SJCRH30 (cell line): ENCODE measurements around the gene ZBTB7B. TPM values are rescaled to one million over a fixed set of nuclear protein-coding genes. Genes with fewer than 3 reads are reported as not detected.
A peak's percentile ranks its signal among the peaks of the same experiment; 100 is the strongest.
"Not testable (repeated sequence)": the region's sequence is repeated elsewhere in the genome, so short reads cannot be mapped to it uniquely, and the experiment has no call there.

Experiments
- DNase-seq, 2 experiments: peaks; one replicate each; pipeline ENCODE4 v3.0.0-alpha.2; 2015 to 2020
- H3K27ac ChIP-seq: fragments of 250-450 bp; sonication (Bioruptor Pico); 2 replicates; pipeline ENCODE4 v1.5.1; 2020; ENCODE audit warnings: mild to moderate bottlenecking, moderate library complexity
- H3K27me3 ChIP-seq: fragments of 250-450 bp; sonication (Bioruptor Pico); 2 replicates; pipeline ENCODE4 v1.5.1; 2020; ENCODE audit warnings: mild to moderate bottlenecking, moderate library complexity
- H3K36me3 ChIP-seq: fragments of 250-450 bp; sonication (Bioruptor Pico); 2 replicates; pipeline ENCODE4 v1.5.1; 2020; ENCODE audit warnings: mild to moderate bottlenecking, moderate library complexity
- H3K4me1 ChIP-seq: fragments of 250-450 bp; sonication (Bioruptor Pico); 2 replicates; pipeline ENCODE4 v1.5.1; 2020; ENCODE audit warnings: mild to moderate bottlenecking, moderate library complexity
- H3K4me3 ChIP-seq: fragments of 250-450 bp; sonication (Bioruptor Pico); 2 replicates; pipeline ENCODE4 v1.5.1; 2020; ENCODE audit warnings: mild to moderate bottlenecking, moderate library complexity
- H3K9me3 ChIP-seq: fragments of 250-450 bp; sonication (Bioruptor Pico); replicated peaks from 2 replicates; pipeline ENCODE4 v1.5.1; 2020; ENCODE audit warnings: mild to moderate bottlenecking, moderate library complexity
- total RNA-seq: library from RNA; depleted of rRNA; stranded (reverse); fragments of >200 nt; shearing (Covaris generic); gene quantifications from 2 replicates; pipeline ENCODE4 v1.2.3, GENCODE V29; 2014

Gene ZBTB7B
- total RNA-seq, 1 experiment from 2014 or later, result 5.6 TPM

DNA sequence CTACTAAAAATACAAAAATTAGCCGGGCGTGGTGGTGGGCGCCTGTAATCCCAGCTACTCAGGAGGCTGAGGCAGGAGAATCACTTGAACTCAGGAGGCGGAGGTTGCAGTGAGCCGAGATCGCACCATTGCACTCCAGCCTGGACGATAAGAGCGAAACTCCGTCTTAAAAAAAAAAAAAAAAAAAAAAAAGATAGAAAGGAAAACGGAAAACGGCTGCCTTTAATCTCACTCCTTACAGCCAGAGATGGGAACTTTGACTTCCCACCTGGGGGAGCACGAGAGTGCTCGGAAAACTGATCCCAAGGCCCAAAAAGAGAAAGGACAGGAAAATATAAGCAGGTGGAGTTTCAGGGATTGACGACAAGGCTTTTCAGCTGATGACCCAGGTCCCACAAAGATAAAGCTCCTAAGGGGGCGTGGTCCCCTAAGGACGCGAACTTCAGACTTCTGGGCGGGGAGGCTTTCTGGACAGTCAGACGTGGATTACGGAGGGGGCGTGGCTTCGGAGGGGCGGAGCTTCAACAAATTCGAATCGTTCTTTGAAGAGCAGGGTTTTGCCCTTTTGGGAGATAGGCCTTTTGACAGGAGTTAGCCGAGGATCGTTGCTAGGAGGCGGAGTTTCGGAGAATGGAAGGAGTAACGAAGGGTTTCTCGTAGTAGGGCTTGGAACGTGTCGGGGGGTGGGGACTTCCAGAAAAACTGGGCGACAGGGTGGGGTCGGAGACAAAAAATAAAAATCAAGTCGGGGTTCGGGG, 29.1 kb upstream of the ZBTB7B start:
- peak; percentile 97 to 98 for DNase-seq
- H3K36me3 ChIP-seq, result peaks cover 10% of the 10 kb centered on the region; the same call in 1 of the 2 replicates

DNA sequence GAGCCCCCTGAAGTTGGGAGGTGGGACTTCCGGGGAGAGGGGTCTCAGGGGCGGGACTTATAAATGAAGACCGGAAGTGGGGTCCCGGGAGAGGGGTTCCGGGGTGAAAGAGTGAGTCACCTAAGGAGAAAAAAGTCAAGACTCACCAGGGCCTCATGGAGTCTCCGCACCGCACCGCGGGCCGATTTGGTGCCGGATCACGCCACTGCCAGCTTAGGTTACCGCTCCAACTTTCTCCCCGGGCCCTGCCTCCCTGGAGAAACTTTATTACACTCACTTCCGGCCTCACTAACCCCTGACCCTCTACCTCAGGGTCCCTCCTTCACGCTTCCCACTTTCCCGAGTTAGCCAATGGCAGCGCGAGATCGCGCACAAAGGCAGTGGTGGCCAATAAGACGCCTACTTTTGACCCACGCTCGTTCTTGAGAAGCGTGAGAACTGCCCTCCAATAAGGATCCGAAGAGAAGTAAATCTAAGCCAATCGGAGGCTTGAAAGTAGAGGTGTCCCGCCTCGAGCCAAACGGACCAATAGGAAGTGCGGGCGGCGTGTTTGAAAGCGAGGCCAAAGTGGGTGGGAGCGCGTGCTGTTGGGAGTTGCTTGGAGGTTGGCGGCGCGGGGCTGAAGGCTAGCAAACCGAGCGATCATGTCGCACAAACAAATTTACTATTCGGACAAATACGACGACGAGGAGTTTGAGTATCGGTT, 28.3 kb upstream of the ZBTB7B start, which contains the start of gene CKS1B:
Gene CKS1B, plus strand, starts transcription at position 580 of the 706 bp plus-strand sequence. Its CDS starts 65 bp downstream, at position 645.
- peak within 1 kb of the TSS; percentile 70 for H3K4me3 ChIP-seq
- H3K36me3 ChIP-seq, result peaks cover 12% of the 10 kb centered on the region; the same call in 1 of the 2 replicates
- H3K27ac ChIP-seq, result peak within 1 kb of the TSS; percentile 95
- DNase-seq, result peak; percentile 98 to 99
- no peaks in the 10 kb centered on the region for H3K9me3 ChIP-seq
- H3K27me3 ChIP-seq, result no peaks in the 10 kb centered on the region
- peaks cover 18% of the 10 kb centered on the region for H3K4me1 ChIP-seq

More for the DNA sequence above, 29.1 kb upstream of the ZBTB7B start:
- Histone ChIP-seq H3K4me3 (peak overlapping the region; percentile 70), H3K27ac (peak overlapping the region; percentile 95), H3K27me3 (no peaks in the 10 kb centered on the region), H3K9me3 (no peaks in the 10 kb centered on the region), H3K4me1 (peaks cover 25% of the 10 kb centered on the region)

DNA sequence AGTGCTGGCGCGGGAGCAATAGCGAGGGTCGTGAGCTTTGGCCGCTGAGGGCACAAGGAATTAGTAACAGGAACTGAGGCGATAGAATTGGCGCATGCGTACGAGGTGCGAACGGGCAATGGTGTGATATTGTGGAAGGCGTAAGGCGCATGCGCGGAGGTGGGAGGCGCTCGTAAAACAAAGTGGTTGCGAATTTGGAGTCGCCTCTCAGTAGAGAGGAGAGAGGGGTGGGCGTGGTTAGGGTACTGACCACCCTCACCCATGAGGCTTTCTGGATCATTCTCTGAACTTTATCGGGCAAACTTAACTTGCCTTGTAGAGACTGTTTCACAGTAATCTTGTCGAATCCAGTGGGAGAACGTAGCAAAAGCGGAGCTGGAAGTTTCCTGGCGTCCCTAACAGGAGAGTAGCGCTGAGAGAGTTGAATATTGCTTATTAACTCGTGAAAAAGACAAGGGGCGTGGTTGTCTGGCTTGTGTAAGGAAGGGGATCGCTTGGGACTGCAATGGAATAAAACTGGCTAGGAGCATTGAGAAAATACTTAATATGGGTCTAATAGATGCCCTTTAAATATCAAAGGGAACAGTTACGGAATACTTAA, 27.7 kb upstream of the ZBTB7B start:
- Histone ChIP-seq H3K27me3 (no peaks in the 10 kb centered on the region), H3K36me3 (peaks cover 19% of the 10 kb centered on the region), H3K9me3 (no peaks in the 10 kb centered on the region), H3K27ac (peak overlapping the region; percentile 95), H3K4me1 (peaks cover 16% of the 10 kb centered on the region), H3K4me3 (peak overlapping the region; percentile 70)
- peak; percentile 95 to 98 for DNase-seq

DNA sequence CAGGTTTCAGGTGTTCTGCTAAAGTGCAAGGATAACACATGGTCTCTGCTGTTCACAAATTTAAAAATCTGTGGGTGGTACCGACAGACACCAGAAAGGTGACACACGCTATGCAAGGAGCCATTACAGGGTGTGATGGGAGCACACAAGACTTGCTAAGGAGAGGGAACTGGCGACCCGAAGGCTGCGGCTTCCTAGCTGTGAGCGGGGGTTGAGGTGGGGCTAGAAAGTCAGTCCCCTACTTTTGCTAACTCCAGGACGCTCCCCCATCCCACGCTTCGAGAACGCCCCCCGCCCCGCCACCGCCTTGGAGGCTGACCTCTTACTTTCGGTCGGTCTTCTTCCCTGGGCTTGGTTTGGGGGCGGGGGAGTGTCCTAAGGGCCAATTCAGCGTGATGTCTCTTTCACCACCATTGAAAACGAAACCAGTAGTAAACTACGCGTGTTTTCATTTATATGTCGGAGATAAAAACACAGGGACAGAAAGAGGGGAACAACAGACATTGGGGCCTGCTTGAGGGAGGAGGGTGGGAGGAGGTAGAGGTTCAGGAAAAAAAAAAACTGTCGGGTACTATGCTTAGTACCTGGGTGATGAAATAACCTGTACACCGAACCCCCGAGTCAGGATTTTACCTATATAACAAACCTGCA, 27.1 kb upstream of the ZBTB7B start:
- peak in 1 of 2 experiments; percentile 28 for DNase-seq
- H3K27me3 ChIP-seq, result no peaks in the 10 kb centered on the region
- H3K36me3 ChIP-seq, result peaks cover 25% of the 10 kb centered on the region
- peaks cover 16% of the 10 kb centered on the region for H3K4me1 ChIP-seq
- peak overlapping the region; percentile 95 for H3K27ac ChIP-seq
- H3K4me3 ChIP-seq, result peak overlapping the region; percentile 70
- no peaks in the 10 kb centered on the region for H3K9me3 ChIP-seq

DNA sequence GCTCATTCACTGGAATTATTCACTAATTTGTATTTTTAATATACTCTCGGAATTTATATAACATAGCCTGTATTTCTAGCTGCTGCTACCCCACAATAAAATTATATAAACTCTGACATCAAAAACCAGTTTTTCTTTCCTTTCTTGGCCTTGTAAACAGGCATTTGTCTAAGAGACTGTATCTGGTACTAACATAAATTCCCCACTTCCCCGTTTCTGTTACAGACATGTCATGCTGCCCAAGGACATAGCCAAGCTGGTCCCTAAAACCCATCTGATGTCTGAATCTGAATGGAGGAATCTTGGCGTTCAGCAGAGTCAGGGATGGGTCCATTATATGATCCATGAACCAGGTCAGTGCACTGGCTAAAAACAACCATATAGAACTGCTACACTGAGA, 24.8 kb upstream of the ZBTB7B start:
- H3K9me3 ChIP-seq, H3K4me1 ChIP-seq, H3K27ac ChIP-seq, H3K27me3 ChIP-seq, DNase-seq, H3K4me3 ChIP-seq: not testable (repeated sequence)
- H3K36me3 ChIP-seq, result peaks cover 28% of the 10 kb centered on the region

DNA sequence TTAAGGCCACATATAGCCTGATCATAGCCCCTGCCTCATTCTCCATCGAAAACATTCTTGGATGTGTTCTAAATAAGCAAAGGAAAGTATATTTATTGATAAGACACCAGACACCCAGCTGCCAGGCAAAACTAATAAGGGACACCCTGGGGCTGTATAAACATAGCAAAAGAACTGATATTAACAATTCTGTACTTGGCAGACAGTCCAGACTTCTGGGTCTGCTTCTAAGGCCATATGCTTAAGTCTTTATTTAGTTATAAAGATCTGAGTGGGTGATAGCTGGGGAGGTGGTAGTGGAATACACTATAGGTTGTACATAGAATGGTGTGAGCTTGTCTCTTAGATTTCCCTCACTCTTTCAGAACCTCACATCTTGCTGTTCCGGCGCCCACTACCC, 24.2 kb upstream of the ZBTB7B start:
- no peaks in the 10 kb centered on the region for H3K4me1 ChIP-seq
- no peak overlapping the region for H3K27ac ChIP-seq
- no peak overlapping the region for H3K4me3 ChIP-seq
- H3K36me3 ChIP-seq, result peaks cover 28% of the 10 kb centered on the region
- no peak for DNase-seq
- H3K27me3 ChIP-seq, result no peaks in the 10 kb centered on the region
- H3K9me3 ChIP-seq, result no peaks in the 10 kb centered on the region

DNA sequence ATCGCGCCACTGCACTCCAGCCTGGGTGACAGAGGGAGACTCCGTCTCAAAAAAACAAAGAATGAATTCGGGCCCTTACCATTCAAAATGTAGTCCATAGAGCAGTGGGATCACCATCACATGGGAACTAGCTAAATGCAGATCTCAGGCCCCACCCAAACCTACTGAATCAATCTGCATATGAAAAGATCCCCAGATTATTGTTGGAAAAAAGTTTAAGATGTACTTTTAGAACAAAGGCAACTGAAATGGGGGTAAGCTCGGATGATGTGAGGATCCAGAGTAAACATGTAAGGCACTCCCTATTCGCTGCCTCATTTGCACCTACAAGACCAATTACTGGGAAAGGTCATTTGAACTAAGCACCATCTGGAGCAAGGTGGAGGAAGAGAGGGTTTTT, 20.3 kb upstream of the ZBTB7B start:
- peaks cover 30% of the 10 kb centered on the region for H3K36me3 ChIP-seq
- peak overlapping the region; percentile 28 for H3K27ac ChIP-seq
- no peaks in the 10 kb centered on the region for H3K27me3 ChIP-seq
- no peaks in the 10 kb centered on the region for H3K9me3 ChIP-seq
- H3K4me3 ChIP-seq, result peak overlapping the region; percentile 70
- no peak for DNase-seq
- no peaks in the 10 kb centered on the region for H3K4me1 ChIP-seq

DNA sequence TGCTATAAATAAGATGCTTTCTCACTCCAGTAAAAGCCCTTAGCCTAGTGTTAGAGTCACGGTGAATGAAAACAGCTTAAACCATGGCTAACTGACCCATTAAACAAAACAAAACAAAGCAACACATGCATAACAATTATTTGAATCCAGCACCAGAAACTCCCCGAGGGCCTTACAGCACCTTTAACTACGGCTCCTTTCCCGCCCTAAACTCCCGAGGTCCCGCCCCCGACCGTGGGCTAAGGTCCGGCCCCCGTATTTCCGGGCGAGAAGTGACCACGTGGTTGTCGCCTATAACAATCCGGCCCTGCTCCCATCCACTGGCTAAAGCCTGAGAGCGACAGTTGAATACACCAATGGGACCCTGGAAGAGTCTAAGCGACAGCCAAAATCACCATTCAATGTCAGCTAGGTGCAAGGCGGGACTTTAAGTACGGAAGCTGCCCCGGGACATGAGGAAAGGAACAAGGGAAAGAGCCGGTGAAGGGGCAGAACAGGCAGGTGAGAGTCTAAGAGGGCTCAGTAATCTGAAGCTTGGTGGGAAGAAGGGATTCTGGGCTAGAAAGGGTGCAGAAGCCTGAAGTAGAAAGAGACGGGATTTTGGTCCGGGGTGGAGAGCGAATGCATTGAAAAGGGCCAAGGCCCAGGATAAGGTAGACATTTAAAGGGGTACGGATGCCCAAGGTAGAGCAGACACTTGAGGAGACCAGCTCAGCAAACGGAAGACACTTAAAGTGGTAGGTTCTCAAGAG, 19.5 kb upstream of the ZBTB7B start, which contains the start of gene FLAD1:
Gene FLAD1, plus strand, starts transcription at position 448 of the 752 bp plus-strand sequence. CDS start 351 bp downstream, outside the sequence.
- DNase-seq, result peak; percentile 99
- Histone ChIP-seq H3K27me3 (no peaks in the 10 kb centered on the region), H3K36me3 (peaks cover 30% of the 10 kb centered on the region), H3K9me3 (no peaks in the 10 kb centered on the region), H3K27ac (peak within 1 kb of the TSS; percentile 31), H3K4me1 (no peaks in the 10 kb centered on the region), H3K4me3 (peak within 1 kb of the TSS; percentile 70)

DNA sequence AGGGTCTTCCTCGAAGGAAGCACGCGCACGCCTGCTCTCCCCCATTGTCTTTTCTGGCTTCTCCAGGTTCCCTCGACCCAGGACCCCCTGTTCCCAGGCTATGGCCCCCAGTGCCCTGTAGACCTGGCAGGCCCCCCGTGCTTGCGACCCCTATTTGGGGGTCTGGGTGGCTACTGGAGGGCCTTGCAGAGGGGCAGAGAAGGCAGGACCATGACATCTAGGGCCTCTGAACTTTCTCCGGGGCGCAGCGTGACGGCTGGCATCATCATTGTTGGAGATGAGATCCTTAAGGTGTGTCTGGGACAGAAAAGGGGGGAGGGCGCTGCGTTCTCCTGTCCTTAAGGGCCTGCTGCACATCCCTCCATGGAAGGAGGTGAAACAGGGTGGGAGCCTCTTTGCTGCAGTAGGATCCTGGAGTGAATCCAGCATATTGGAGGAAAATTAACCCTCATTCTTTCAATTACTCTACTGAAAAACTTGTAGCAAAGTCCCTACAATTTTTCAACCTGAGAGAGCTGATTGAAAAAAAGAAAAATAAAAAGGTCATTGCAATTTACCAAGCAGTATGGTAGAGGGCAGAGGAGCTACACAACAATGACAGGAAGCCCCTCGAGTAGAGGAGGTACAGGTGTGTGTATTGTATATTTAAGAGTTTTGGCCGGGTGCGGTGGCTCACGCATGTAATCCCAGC, 18.7 kb upstream of the ZBTB7B start:
- Histone ChIP-seq H3K27me3 (no peaks in the 10 kb centered on the region), H3K4me1 (no peaks in the 10 kb centered on the region), H3K9me3 (no peaks in the 10 kb centered on the region), H3K4me3 (peak overlapping the region; percentile 70), H3K27ac (peak overlapping the region; percentile 31), H3K36me3 (peaks cover 25% of the 10 kb centered on the region)
- no peak for DNase-seq

DNA sequence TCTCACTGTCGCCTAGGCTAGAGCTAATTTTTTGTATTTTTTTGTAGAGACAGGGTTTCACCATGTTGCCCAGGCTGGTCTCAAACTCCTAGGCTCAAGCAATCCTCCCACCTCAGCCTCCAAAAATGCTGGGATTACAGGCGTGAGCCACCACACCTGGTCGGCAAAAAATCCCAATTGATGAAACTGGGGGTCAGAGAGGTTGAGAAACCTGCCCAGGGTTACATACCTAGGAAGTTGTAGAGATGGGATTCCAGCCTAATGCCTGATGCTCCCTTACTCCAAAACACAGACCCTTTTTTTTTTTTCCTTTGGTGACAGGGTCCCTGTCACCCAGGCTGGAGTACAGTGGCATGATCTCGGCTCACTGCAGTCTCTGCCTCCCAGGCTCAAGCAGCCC, 15.9 kb upstream of the ZBTB7B start:
- H3K36me3 ChIP-seq, result peaks cover 12% of the 10 kb centered on the region; the same call in 1 of the 2 replicates
- not testable (repeated sequence) for H3K4me3 ChIP-seq, DNase-seq, H3K27me3 ChIP-seq, H3K9me3 ChIP-seq, H3K27ac ChIP-seq, H3K4me1 ChIP-seq

DNA sequence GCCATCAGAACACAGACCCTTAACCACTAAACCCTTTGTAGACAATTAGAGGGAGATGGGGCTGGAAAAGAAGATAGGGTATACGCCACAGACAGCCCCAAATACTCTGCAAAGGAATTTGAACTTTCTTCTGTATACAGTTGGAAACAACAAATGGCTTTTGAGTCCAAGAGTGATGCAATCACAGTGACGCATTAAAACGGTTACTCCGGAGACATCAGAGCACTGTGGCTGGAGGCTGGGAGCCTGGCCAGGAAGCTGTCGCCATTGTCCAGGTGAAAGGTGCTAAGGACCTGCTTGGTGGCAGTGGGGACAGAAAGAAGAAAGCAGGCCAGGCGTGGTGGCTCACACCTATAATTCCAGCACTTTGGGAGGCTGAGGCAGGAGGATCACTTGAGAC, 15.3 kb upstream of the ZBTB7B start:
- no peak overlapping the region for H3K27ac ChIP-seq
- no peaks in the 10 kb centered on the region for H3K27me3 ChIP-seq
- H3K9me3 ChIP-seq, result no peaks in the 10 kb centered on the region
- no peaks in the 10 kb centered on the region for H3K4me1 ChIP-seq
- H3K4me3 ChIP-seq, result no peak overlapping the region
- H3K36me3 ChIP-seq, result peaks cover 12% of the 10 kb centered on the region; the same call in 1 of the 2 replicates
- DNase-seq, result no peak

DNA sequence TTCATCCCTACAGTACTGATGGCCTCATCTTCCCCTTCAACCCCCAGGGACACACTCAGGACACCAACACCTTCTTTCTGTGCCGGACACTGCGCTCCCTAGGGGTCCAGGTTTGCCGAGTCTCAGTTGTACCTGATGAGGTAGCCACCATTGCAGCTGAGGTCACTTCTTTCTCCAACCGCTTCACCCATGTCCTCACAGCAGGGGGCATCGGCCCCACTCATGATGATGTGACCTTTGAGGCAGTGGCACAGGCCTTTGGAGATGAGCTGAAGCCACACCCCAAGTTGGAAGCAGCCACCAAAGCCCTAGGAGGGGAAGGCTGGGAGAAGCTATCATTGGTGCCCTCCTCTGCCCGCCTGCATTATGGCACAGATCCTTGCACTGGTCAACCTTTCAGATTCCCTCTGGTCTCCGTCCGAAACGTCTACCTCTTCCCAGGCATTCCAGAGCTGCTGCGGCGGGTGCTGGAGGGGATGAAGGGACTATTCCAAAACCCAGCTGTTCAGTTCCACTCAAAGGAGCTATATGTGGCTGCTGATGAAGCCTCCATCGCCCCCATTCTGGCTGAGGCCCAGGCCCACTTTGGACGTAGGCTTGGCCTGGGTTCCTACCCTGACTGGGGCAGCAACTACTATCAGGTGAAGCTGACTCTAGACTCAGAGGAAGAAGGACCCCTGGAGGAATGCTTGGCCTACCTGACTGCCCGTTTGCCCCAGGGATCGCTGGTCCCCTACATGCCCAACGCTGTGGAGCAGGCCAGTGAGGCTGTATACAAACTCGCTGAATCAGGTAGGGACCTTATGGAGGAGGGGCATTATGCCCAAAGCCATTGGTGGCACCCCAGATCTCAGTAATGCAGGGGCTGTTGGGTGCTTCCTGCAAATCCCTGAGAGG, 14.3 kb upstream of the ZBTB7B start:
- Histone ChIP-seq H3K36me3 (peaks cover 12% of the 10 kb centered on the region; the same call in 1 of the 2 replicates), H3K4me3 (no peak overlapping the region), H3K4me1 (no peaks in the 10 kb centered on the region), H3K27ac (no peak overlapping the region), H3K9me3 (no peaks in the 10 kb centered on the region), H3K27me3 (no peaks in the 10 kb centered on the region)
- DNase-seq, result no peak
